Frontal cortex (tissue), 4 donors: ENCODE measurements around the gene NHSL2. TPM values are rescaled to one million over a fixed set of nuclear protein-coding genes. Genes with fewer than 3 reads are reported as not detected.
"Not testable (repeated sequence)": the region's sequence is repeated elsewhere in the genome, so short reads cannot be mapped to it uniquely, and the experiment has no call there.

ENCODE experiments used
- DNase-seq, 2 donors: peaks; one replicate each; pipeline ENCODE4 v3.0.0; 2012; ENCODE audit warnings: low spot score in 2 of 2
- FAIRE-seq: peaks from 2 replicates; lab custom pipeline; 2012; peaks lifted over from hg19 to GRCh38; lab: Jason Lieb, UNC
- total RNA-seq: library from RNA; depleted of rRNA; stranded (reverse); fragments of >200 nt; gene quantifications from one replicate; pipeline ENCODE4 v1.2.3, GENCODE V29; 2014
- donor health status: control.
- donor health status: control.
- donor health status: control.

The NHSL2 gene
- 0.82 TPM for total RNA-seq

DNA sequence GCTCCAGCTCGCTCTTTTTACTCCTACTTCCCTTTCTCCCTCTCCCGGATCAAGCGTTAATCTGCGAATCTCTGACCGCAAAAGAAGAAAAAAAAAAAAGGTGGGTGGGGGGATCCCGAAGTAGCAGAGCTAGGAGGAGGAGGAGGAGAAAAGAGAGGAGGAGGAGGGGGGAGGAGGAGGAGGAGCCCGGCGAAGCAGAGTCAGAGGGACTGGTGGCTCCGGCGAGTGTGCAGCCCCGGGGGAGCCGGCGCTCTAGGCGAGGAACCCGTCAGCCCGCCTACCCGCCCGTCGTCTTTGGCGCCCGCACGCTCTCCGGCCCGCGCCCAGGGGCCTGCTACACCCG lies at the start of gene NHSL2:
NHSL2 (plus strand) TSS at position 203 of the 343 bp plus-strand sequence.
- DNase-seq (no peak), FAIRE-seq (no peak)

DNA sequence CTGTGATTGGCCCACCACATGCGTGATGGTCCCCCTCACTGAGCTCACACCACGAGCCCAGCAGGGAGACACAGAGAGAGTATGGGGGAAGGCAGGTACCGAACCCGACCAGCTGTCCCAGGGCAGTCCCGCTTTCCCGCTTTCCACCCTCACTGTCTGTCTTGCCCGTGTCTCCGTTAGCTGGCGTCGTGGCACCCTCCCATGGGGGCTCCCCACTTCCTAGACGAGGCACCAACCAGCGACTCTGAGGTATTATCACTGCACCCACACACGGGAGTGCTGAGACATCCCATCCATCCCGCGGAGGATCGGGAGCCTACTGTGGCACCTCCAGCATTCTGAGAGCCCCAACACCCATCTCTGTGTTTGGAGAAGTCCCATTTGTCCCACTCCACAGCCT lies 43.0 kb upstream of the NHSL2 start:
- FAIRE-seq (no peak), DNase-seq (no peak)

DNA sequence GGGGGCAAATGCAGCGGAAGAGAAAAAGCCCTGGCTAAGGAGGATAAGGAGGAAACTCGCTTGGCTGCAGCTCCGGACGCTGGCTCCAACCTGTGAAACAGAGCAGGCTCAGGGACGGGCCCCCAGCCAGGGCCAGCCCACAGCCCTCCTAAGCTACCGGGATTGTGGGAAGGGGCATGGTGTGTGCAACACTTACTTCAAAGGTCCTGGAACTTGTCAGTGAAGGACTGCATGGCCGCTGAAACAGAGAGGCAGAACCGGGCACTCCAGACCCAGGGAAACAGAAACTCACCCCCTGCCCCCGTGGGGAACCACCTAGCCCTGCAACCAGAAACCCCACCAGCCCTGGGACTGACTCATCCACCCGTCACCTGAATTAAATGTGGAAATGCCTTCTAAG lies 41.1 kb upstream of the NHSL2 start:
- not testable (repeated sequence) for FAIRE-seq, DNase-seq

DNA sequence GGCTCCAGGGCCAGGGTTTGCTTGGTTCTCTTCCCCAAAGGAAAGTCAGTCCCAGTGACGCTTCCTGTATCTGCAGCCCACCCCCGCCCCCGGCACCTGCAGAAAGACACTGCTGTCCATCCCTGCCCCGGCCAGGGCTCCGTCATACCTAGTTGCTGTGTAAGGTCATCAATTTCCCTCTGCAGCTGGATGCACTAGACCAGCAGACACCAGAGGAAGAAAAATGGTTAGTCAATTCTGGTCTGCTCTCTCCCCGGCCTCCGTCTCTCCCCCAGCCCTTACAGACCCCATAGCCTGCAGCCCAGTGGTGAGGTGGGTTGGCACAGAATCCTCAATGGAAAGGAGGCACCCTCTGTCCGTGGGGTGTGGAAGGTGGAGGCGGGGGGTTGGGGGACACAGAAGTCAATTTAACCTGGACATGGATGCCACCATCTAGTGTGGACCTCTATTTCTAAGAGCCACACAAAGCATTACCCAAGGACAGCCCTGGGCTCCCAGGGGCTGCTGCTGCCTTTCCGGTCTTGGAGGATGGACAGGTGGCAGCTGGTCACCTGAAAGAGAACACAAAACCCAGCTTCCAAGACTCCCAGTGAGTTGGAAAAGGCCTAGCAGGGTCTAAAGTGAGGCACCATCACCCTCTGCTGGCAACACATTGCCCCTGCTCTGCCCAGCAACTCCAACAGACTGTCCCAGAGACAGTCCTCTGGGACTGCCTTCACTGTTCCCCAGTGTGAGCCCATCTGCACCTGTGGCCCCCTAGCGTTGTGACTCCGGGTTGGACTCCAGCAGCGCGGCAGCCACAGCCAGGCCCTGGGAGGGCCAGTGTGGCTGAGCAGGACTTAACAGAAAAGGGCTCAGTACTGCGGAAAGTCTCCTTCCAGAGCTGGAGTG lies 40.2 kb upstream of the NHSL2 start:
- DNase-seq (no peak), FAIRE-seq (no peak)

DNA sequence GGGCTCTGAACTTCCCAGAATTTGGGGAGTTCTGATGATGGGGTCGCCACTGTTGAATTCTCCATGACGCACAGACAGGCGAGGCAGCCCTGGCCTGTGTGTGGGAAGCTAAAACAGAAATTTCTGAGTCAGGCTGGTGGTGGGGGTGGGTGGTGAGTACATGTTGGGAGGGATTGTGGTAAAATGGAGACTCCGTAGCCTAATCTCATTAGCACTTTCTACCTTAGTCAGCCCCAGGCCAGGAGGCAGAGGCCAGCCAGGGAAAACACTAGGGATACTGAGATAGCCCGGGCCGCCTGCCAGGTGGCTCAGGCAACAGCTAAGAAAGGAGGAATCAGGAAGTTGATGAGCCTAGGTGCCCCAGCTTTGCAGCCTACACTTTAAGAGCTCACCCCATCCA lies 39.3 kb upstream of the NHSL2 start:
- DNase-seq (no peak), FAIRE-seq (no peak)

DNA sequence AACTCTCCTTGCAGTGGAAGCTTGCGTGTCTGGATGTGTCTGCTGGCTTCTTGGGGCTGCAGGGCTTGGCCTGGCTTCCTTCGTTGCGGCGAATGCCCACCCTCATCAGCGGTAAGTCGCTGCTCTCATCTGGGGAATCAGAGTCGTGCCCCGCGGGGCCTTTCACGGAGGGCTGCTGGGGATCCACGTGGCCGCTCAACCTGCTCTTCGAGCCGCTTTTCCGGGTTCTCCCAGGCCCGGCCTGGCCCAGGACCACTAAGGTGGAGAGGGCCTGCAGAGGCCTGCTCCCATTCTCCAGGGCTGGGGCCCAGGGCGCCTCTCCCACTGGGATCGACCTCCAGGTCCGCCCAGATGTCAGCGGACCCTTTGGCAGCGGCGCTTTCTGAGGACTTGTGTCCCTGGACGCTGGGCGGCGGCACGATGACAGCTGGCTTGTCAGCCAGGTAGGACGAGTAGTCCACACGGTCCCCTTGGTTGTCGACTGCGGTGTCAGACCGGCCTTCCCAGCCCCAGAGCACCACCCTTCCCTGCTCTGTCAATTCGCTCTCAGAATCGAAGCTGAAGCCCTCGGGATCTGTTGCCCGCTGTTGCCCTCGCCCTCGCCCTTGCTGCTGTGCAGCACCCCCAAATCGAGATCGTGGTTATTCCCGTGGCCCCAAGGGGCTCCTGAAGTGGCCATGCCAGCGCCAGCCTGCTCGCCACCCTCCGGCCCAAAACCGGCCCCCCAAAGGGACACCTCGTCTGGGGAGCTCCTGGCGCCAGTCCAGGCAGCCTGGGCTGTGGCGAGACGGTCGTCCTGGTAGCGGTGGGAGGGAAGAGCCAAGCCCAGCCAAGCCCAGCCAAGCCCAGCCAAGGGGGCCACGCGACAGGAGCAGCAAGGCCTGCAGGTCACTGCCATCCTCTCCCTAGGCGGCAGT lies 37.8 kb upstream of the NHSL2 start:
- DNase-seq (no peak), FAIRE-seq (no peak)

DNA sequence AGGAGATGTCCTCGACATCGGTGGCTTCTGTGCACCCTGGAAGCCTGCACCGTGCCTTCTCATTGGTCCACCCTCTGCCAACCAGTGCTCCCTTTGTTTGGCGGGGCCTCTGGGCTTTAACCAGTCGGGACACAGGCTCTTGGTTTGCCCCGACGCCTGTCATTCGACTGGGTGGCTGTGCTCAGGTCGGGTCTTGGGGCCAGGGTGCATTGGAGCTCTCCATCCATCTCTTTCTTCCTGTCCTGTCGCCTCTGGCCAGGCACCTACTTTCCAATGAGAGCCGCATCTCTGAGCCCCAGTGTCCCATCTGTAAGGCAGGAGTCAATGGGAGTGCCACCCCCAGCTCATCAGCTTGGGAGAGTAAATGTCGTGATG lies 37.2 kb upstream of the NHSL2 start:
- FAIRE-seq, result no peak
- no peak for DNase-seq

DNA sequence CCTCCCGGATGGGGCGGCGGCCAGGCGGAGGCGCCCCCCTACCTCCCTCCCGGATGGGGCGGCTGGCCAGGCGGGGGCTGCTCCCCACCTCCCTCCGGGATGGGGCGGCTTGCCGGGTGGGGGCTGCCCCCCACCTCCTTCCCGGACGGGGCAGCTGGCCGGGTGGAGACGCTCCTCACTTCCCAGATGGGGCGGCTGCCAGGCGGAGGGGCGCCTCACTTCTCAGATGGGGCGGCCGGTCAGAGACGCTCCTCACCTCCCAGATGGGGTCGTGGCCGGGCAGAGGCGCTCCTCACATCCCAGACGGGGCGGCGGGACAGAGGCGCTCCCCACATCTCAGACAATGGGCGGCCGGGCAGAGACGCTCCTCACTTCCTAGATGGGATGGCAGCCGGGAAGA lies 33.8 kb upstream of the NHSL2 start:
- not testable (repeated sequence) for FAIRE-seq

DNA sequence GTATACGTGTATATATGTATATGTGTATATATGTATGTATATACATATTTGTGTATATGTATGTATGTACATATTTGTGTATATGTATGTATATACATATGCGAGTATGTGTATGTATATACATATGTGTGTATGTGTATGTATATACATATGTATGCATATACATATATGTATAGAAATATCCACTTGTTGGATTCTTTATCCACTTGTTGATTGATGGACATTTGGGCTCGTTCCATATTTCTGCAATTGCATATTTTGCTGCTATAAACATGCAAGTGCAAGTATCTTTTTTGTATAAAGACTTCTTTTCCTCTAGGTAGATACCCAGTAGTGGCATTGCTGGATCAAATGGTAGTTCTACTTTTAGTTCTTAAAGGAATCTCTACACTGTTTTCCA lies 25.5 kb upstream of the NHSL2 start:
- FAIRE-seq (no peak), DNase-seq (no peak)

More for the DNA sequence above, 33.8 kb upstream of the NHSL2 start:
- DNase-seq, result not testable (repeated sequence)

DNA sequence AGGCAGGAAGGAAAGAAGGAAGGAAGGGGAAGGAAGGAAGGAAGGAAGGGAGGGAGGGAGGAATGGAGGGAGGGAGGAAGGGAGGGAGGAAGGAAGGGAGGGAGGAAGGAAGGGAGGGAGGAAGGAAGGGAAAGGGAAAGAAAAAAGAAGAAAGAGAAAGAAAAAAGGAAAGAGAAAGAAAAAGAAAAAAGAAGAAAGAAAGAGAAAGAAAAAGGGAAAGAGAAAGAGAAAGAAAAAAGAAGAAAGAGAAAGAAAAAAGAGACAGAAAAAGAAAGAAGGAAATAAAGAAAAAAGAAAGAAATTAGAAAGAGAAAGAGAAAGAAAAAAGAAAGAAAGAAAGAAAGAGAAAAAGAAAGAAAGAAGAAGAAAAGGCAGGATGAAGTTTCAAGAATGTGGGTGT lies 15.0 kb upstream of the NHSL2 start:
- FAIRE-seq (no peak), DNase-seq (no peak)

DNA sequence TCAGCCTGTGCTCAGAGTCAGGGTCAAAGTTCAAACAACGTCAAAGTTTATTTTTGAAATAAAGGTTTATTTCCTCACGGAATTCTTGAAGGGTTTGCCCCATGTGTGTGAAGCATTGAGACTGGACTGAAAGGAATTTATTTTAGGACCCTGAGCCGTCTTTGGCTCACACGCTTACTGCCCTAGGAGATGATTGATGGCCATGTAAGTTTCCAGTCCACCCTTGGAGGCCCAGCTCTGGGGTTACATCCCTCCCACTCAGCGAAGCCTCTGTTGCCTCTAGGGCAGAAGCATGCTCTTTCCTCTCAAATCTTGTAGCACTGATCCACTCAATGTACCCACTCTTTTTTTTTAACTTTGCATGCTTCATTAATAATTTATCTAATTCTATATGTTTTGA lies 4.5 kb upstream of the NHSL2 start:
- FAIRE-seq (no peak), DNase-seq (no peak)

DNA sequence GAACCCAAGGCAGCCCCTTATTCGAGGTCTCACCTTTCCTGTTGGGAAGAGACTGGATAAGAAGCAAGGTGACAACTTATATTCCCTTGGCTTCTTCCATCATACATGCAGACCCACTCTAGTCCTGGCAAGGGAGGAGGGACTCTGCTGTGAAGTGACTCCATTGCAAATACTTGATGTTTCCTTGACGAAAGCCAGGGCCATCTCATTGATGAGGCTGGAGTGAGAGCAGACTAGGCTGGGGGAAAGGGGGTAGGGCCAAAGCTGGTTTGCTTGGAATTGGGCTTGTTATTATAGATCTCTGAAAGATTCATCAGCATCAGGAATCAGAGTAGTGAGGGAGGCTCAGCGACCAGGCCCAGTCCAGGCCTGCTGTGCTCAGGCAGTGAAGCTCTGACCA lies 2.3 kb upstream of the NHSL2 start:
- FAIRE-seq (no peak), DNase-seq (no peak)

DNA sequence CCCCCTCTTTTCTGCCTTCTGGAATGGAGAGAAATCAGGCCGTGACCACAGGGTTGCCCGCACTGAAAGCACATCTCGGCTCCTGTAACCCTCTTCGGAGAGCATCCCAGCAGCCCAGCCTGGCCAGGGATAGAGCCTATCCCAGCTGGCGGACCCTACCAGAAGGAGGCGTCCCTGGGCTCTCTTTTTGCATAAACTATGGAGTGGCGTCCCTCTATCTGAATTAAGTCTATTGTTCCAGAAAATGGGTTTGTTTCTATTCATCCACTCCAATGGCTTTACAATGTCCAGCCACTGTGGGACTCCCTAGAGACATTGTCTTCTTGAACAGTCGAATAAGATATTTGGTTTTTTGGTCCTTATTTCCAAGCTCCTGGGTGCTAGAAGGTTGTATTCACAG lies 689 bp upstream of the NHSL2 start:
- DNase-seq (no peak), FAIRE-seq (no peak)

DNA sequence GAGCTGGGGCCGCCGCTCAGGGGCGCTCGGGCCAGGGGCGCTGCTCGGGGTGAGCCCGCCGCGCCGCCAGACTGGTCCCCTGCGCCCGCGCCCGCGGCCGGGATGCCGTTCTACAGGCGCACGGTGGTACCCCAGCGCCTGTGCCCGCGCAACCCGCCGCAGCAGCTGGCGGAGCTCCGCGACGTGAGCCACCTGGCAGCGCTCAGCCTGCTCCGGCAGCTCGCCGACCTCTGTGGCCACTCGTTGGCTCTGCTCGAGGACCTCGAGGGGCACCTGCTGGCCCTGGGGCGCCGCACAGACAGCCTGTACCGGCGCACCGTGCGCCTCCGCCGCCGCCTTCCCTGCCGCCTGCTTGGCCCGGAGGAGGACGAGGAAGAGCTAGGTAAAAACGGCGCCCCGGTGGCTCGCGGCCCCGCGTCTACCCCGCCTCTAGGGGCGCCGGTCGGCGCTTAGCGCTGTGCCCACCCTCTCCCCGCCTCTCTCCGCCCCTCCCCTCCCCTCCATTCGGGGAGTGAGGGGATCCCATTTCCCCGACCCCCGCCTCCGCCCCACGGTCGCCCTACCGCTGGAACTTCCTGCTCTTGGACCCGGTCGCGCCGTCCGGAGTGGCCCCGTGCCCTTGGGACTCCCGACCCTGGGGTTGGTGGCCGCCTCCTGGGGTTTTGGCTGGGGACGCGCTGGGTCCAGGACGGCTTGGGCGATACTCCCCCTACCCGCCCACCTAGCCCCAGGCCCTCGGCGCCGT lies 513 bp downstream of the NHSL2 start:
- DNase-seq (no peak), FAIRE-seq (no peak)

DNA sequence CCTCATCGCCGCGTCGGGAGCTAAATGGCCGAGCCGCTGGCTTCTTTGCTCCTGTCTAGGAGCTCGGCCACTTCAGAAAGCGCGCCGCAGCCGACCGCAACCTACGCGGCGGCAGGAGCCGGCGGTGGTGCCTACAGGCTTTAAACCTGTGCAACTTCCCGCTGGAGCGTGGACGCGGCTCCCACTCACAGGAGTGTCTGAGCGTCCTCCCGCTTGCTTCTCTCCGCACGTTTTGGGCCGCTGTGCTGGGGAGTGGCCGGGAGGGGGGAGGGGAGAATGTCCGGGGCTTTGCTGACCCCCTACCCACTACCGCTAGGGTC lies 1.0 kb downstream of the NHSL2 start:
- DNase-seq (no peak), FAIRE-seq (no peak)

DNA sequence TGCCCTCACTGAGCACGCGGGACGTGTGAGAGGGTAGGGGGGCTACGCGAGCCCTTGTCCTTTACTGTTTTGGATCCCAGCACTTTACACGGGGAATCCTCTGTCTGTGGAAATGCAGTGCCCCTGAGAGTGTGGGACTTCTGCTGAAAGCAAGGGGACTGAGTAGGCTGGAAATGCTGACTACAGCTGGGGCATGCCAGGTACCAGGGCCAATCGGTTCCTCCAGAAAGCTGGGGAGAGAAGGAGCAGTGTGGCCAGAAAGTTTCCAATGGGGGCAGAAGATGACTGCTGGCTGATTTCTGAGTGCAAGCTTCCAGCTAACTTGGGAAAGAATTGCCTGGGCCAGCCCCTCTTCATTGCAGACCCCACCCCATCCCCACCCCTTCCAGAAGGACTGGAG lies 1.5 kb downstream of the NHSL2 start:
- FAIRE-seq, result no peak
- no peak for DNase-seq

DNA sequence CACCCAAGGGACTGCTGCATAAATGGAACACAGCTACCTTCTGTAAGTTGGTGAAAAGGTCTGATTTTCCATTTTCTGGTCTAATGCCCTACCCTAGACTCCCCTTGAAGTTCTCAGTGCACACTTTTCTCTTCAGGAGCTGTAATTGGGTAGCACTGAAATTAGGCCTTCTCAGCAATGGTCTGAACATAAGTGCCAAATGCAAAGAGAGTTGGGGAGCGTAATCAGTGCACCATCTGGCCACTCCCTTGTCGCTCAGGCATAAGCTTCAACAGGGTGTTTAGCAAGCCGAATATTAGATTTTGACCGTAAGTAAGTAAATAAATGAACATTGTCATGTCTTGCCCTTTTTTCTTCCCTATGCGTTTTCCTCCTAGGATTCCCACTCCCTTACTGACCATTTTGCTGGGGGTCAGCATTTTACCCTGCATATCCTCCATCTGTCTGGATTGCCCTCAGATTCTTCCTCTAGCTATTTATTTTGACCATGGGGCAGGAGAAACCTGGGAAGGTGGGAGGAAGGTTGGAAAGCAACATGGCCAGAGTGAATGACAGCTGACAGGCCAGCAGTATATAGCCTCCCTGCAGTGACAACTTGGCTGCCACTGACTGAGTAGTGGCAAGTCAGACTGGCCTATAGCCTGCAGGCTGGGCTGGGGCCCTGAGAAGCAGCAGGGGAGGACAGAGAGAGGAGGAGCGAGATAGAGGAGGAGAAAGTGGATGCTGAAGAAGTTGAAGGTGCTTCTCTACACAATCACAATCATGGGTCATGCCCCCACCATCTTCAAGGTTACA lies 2.7 kb downstream of the NHSL2 start:
- no peak for FAIRE-seq
- no peak for DNase-seq

DNA sequence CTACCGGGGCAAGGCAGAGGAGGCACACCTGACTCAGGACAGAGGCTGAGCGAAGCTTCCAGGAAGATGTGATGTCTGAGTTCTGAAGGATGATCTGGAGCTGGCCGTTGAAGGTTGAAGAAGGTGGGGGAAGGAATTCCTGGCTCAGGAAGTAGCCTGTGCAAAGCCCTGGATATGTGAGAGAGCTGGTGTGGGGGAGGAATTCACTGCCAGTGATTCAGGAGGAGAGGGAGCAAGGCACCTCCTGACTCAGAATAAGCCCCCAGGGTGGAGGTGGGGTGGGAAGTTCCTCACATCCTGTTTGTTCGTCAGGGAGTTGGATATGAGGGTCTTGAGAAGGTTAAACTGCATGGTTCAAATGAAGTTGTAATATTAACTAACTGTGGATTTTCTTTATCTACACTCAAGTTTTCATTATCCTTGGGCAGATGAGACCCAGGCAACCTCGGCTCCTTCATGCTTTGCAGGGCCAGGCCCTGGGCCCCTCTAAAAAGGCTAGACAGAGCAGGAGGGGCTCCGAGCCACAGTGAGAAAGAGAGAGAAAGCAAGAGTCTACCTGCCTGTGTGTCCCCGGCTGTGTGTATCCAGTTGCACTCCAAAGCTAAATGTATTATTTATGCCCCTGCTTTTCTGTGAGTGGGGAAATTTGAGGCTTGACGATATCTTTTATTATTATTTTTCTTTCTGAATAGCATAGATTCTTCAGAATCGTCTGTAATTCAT lies 7.1 kb downstream of the NHSL2 start:
- DNase-seq (no peak), FAIRE-seq (no peak)

DNA sequence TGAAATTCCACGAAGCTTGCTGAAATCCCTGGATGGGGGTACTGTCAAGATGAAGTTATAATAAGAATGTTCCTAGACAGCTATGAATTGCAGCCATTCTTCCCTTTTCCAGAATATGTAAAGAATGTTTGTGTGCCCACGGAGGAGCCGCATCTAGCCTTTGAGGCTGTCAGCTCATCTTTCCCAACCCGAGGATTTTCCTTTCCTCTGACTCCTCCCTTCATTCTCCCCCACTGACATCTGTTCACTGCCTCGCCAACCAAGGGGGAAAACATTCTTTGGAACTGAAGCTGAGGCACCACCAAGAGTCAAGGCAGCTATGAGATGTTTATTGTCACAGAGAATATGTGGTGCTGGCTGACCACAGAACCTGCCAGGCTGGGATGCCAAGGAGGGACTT lies 8.8 kb downstream of the NHSL2 start:
- FAIRE-seq, result no peak
- DNase-seq, result no peak
